HG03103 (cell line): ENCODE data around the gene SSBP2.

ENCODE experiments used
- ATAC-seq: cut with Tn5 transposase; IDR thresholded peaks from one replicate; pipeline ENCODE4 v1.9.1; 2021; ENCODE audit warnings: low read depth; ENCODE audit not compliant: unreplicated experiment

The SSBP2 gene

DNA sequence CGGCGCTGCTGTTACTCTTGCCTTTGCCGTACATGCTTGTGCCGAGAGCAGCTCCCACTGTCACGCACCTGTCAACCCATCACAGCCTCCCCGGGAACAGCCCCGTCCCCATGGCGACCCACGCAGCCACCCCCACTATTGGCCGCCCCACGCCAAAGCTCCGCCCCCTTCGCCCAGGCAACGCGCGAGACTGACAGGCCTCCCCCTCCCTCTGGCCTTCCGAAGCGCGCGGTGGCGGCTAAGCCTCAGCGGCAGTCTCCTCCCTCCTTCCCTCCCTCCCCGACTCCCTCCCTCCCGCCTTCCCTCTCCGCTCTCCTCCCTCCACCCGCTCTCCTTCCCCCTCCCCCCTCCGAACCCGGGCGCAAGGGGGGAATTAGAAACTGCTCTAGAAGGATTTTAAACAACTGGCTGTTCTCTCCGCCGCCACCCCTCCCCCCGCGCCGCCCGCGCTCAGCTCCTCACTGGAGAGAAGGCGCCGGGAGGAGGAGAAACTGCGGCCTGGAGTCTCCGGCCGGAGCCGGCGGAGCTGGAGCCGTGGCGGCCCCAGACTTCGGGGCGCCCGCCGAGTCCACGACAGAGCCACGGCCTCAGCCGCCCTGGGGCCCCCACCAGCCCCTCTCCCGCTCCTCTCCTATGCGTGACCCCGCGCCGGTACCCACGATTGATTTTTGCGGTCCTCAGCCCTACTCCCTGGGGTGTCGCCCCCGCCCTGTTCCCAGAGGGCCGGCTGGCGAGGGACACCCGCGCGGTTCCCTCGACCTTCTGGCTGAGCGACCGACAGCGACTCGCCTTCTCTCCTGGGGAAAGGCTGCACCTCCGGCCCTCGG is at the start of gene SSBP2:
Gene SSBP2, minus strand, starts transcription at position 89 of the 827 bp plus-strand sequence. Its CDS starts 55 bp downstream, at position 34.
- peak; percentile 64 for ATAC-seq

DNA sequence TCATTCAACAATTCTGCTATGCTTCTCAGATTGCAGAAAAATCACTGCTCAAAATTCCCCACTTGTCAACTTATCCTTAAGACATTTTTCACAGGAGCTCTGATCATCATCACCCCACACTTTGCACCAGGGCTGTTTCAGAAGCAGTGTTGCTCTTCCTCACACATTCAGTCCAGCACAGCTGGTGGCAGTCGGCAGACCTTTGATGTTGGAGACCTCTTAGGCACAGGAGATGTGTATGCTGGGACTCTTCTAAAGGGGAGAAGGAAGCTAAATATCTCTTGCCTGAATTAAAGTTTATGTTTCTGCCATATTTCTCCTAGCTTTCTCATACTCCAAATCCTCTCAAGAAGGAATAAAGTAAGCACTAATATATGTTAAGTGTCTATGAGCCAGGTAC is 44.8 kb upstream of the SSBP2 start:
- no peak for ATAC-seq

DNA sequence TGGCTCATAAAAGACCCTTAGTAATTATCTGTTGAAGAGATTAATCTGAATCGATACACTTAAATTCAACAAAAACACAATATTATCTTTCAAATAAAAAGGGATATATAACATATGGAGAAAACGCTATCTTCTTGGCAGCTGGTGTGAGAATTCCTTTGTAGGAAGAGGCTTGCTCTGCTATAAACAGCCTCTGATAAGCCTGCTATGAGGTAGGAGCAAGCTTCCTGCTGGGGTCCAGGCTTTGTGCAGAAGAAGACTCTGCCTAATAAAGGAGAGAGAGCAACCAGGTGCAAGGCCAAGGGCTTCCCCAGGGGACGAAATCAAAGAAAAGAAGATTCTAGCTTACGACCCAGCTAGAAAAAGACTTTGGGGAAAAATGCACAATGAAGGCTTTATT is 43.3 kb upstream of the SSBP2 start:
- ATAC-seq: no peak

DNA sequence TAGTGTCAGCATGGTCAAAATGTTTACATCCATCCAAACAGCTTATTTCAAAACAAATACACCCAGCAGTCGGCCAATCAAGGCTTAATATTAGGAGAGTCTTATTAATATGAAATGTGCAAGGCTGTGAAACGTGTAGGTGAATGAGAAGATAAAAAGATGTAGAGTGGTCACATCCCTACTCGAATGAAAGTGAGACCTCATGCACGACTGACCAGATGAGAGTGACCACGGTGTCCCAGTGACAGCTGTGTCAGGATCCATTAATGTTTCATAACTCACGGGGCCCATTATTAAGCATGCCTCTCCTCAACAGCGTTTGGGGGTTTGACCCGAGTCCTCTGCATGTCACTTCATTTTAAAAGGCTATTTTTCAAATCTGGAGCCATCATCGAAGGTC is 39.4 kb upstream of the SSBP2 start:
- no peak for ATAC-seq

DNA sequence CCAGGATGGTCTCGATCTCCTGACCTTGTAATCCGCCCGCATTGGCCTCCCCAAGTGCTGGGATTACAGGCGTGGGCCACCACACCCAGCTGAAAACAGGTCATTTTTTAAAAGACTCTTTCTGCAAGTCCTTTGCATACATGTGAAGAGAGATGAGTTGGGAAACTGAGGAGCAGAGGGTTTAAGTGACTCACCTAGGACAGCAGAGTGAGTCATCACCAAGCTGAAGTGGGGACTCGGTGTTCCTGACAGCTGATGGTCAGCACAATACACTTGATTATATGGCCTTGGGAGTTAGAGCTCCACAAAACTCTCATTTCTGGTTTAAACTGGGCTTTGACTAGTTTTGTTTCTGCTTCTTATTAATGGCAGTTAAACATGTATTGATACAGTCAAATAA is 38.1 kb upstream of the SSBP2 start:
- no peak for ATAC-seq

DNA sequence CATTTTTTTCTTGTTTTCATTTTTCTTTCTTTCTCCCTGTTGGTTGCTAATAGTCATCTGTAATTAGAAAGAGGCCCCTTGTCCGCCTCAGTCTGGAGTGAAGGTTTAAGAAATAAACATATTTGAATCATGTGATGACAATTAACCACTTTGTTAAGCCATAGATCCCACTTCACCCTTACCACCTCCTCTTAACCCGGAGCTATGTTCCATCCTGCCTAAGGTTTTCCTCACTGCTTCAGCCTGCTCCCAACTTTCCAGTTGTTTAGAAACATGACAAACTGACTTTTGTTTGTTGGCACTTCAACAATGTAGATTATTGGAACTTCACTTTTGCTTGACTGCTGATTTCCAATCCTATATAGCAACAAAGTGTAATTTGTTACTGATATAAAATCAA is 37.4 kb upstream of the SSBP2 start:
- no peak for ATAC-seq

DNA sequence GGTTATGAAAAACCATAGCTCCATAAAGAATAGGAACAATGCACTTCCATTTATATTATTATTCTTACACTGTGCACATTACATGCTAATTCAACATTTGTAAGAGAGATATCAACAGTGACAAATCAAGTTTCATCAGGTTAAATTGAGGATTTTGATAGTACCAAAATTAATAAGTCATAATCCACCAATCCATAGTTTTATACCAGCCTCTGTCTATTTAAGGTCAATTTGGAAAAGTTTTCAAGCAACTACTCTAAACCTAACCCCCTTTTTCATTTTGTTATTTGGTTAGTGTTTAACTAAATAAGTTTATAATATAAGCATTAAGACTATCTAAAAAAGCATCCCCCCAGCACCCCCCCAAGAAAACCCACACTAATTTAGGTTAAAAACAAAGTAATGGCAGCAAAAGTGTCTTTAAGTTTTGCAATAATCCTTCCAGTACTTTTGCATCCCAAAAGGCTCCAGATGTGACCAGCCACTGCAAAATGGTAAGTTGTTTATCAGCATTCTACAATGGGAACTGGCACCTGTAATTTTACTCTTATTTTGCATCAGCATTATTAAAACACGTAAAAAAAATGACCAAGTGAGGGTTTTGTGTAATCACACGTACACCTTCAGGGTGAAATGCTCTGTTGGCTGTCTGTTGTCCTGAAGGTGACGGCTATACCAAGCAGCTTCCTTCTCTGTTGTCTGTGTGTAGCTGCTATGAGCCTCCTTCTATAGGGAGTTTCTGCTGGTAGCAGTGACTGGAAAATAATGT is 36.8 kb upstream of the SSBP2 start:
- ATAC-seq: no peak

DNA sequence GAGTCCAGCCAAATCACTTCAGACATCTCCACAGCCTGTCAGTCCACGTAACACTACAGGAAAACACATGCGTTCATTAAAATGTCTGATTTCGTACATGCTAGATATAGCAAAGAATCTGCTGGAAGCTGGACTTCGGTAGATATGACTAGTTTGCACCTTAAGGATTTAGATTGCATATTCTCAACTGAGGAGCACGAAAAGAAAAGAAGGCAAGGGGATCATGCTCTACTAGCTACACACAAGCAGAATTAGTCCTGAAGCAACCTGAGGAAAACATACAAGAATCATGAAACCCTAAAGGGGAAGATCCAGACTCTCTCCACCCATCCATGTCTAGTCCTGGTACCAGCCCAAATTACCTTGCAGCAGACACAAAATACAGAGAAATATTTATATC is 36.1 kb upstream of the SSBP2 start:
- ATAC-seq: no peak

DNA sequence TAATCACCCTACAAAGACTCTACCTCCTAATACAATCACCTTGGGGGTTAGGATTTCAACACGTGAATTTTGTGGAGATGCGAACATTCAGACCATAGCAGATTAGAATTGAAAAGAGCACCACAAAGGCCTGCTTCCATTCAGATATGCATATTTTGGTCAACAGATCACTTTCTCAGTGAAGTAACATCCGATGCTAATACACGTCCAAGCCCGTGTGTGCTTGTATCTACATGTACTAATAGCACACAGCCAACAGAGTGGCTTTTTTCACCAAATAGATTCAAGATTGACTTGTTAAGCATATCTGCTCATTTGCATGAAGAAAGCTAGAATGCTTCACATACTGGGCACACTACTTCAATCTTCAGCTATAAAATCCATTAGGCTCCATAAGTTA is 35.6 kb upstream of the SSBP2 start:
- ATAC-seq: no peak

DNA sequence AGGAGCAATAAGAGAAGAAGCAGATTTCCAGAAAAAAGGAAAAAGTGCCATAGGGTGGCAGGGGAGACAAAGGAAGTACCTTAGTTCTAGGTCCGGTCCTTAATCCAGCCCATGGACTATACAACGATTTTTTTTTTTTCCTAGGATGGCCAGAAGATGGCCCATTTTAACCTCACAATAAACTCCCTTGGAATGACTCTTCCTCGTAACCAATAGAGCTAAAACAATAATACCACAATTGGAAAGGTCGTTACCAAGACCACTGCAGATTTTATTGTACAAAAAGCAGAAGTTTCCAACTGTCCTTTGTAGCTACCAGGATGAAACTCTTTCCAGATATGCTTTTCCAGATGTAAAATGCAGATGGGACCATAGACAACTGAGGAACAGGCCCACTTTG is 34.4 kb upstream of the SSBP2 start:
- ATAC-seq: no peak

DNA sequence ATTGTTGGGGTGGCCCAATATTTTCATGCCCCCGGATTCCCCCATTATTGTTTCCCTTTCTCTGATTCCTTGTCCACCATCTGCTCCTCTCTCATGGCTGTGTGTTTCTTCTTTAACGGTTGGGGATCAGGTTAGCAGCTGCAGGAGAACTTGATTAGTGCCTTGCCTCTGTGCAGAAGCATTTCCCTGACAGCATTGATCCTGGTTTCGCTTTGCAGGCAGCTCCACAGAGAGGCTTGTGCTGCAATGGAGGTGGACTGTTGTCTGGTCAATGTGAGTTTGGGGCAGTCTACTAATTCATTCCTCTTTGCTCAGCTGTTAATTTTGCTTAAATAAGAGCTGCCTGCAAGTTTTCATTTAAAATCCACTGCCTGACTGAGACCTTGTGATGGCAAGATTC is 32.5 kb upstream of the SSBP2 start:
- no peak for ATAC-seq

DNA sequence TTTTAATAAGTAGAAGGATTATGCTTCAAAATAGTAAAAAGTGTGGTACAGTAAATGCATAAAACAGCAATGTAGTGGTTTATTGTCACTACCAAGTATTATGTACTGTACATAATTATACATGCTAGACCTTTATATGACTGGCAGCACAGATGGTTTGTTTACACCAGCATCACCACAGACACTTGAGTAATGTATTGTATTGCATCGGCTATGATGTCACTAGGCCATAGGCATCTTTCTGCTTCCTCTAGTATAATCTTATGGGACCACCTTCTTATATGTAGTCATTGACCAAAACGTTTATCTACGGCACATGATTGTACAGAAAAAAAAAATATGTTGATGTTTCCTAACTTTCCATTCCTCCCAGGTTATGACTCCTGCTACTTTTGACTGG is 31.9 kb upstream of the SSBP2 start:
- ATAC-seq: no peak

DNA sequence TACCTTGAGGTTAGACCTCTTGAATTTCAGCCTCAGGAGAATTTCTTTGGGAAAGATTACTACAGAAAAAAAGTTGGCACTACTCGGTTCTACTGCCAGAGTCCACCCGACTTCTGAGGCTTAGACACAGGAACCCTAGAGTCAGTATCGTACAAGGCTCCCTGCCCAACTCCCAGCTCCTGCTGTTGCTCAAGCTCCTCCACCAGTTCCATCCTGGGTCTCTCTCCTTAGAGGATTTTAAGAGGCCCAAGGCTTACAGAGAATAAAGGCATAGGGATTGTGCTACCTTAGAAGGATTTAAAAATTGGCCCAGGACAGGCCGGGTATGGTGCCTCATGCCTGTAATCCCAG is 29.0 kb upstream of the SSBP2 start:
- ATAC-seq: no peak

DNA sequence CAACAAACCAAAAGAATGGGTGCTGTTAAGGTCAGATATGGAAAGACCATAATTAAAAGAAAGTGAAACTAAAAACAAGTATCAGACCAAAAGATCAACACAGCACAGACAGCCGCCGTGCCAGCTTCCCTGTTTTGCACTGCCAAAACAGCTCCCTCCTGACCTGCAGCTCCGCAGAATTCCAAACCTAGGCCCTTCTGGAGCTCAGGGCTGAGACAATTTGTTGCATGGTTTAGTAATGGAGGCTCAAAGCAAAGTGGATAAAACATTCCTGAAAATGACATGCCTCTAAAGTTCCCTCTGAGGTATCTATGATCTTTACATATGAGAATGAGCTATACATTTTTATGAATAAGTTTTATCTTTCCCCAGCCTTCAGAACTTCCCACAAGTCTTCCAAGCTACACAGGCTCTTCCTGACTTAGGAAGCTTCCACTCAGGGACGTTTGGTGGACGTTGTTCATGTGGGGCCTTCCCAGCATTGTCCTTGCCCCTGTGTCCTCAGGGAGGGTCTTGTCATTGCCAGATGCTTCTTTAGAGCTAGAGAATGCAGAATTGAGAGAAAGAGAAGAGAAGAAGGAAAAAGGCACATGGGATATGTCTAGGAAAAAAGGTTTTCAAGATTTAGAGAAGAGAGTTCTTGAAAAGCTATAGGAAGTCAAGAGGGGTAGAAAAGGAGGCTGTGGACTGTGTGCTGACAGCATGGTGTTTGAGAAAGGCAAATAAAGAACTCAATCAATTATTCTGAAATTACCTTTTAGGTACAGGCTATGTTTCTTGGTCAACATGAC is 28.4 kb upstream of the SSBP2 start:
- peak; percentile 87 for ATAC-seq

DNA sequence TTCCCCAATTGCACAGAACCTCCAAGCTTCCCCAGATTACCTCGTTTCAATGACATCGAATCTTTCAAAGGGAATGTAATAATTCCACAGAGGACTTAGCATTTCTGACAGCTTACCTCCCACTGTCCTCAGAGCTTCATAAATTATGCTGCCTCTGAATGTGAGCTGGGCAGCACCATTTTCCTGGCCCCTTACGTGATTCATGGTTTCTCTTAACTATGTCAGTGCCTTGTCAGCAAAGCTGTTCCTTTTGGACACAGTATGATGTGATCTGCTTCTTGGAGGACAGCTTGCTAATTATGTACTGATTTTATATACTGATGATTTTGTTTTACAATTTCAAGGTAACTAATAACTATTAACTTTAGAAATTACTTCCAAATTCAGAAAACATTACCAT is 27.7 kb upstream of the SSBP2 start:
- no peak for ATAC-seq

DNA sequence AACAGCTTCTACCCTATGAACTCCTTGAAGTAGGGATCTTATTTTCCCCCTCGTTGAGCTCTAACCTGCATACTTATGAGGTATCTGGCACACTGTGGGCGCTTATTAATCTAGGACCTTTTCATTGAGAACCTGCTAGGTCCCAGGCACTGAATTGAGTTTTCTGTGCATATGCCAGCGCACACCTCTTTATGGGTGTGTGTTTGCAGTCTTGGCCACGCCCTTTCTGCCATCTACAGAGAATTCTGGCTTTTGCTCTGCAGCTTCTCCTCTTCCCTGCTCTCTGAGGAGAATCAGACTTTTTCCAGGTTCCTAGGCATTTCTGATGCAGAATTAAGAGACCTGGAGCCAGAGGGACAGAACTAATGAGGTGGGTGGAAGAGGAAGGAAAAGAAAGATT is 25.4 kb upstream of the SSBP2 start:
- ATAC-seq: no peak

DNA sequence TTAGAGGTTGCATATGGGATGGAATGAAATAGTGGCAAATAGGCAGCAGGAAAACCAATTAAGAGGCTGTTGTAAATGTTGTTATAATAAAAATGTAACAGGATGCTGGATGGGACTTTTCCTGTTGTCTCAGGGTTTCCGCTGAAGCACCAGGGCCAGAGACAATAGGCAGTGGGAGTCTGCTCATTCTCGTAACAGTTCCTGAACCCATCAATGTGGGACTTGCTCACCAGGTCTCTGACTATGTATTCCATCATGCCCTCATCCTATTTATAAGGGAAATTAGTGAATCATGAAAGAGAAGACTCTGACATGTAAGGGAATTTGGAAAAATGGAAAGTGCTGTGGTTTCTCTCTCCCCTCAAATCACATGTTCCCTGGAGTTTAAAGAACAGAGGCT is 23.5 kb upstream of the SSBP2 start:
- ATAC-seq: no peak

DNA sequence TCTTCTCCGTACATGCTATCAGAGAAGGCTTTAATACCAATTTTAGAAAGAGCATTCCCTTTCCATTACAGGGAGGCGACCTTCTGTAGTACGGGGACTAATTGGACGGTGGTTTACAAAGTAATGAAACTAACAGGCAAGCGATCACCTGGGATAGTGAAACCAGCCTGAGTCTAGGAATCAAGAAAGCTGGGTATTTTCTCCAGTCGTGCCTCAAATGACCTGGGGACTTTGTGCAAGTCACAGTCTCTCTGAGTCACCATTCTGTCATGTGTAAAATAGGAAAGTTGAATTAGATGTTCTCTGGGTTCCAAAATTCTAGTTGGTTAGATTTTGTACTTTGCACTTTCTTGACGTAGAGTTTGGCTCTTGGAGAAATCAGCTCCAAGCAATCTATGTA is 22.7 kb upstream of the SSBP2 start:
- ATAC-seq: no peak

DNA sequence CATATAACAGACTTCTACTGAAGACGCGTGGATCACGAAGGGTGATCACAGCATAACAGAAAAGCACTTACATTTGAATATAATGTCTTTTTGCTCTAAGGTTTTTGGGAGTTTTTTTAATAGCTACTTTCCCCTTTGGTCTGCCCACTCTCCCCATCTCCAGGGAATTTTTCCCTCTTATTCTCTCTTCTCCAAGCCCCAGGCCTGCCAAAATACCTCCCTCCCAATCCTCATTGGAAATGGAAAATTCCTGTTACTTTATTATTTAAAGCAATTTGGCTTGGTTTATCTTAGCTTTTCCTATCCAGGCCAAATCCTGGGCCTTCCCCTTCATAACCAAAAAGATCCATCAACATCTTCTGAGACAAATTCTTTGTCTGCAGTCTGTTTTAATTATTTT is 22.3 kb upstream of the SSBP2 start:
- ATAC-seq: no peak

DNA sequence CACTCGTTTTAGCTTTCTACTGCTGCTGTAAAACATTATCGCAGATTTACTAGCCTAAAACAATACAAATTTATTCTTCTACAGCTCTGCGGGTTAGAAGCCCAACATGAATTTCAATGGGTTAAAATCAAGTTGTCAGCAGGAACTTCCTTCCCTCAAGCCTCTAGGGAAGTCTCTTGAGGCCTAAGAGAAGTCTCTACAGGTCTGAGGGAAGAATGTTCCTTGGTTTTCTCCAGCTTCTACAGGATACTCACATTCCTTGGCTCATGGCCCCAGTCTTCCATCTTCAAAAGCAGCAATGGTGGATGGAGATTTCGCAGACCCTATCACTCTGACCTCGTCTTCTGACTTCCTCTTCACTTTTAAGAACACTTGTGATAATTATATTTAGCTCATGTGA is 21.6 kb upstream of the SSBP2 start:
- no peak for ATAC-seq

DNA sequence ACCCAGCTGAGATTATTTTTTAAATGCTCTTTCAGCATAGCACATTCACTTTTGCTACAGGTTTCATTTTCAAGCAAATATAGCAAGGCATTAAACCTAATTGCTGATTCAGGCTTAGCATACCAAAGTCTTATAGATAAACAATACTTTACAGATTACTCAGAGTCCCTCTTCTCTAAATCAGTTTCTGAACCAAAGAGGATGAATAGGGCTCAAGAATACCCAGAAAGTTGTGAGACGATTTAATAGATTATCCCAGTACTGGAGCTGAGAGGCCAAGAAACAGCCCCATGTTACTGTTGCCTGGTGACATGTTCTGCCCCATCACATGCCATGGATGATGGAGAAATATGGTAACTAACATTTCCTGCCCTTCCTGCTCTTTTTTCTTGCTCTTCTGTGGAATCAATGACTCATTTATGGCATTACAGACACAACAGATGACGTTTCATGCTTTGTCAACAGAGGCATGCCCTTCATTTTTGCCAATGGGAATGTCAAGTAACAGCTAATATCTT is 18.1 kb upstream of the SSBP2 start:
- no peak for ATAC-seq
